T-helper 2 cell treated with Interferon-gamma antibody and Interleukin-4, amounts not matched to agents 5 μg/mL and 100 μg/mL, for 36 hours (primary cell): ENCODE data around the gene STING1.

Experiments used
- DNase-seq: peaks from one replicate; pipeline ENCODE4 v3.0.0; 2021; ENCODE audit warnings: low spot score
- H3K27ac Mint-ChIP-seq: one replicate; pipeline ENCODE4 v1.8.0; 2021; ENCODE audit warnings: mild to moderate bottlenecking, mixed read lengths
- H3K27me3 Mint-ChIP-seq: one replicate; pipeline ENCODE4 v1.8.0; 2021; ENCODE audit warnings: low read depth, mixed read lengths
- H3K36me3 Mint-ChIP-seq: one replicate; pipeline ENCODE4 v1.8.0; 2021; ENCODE audit warnings: low read depth, mixed read lengths
- H3K4me1 Mint-ChIP-seq: one replicate; pipeline ENCODE4 v1.8.0; 2021; ENCODE audit warnings: low read depth, mixed read lengths
- H3K4me3 Mint-ChIP-seq: one replicate; pipeline ENCODE4 v1.8.0; 2022; ENCODE audit warnings: mild to moderate bottlenecking, moderate library complexity, mixed read lengths
- H3K9me3 Mint-ChIP-seq: one replicate; pipeline ENCODE4 v1.8.0; 2021; ENCODE audit warnings: mixed read lengths

The STING1 gene

DNA sequence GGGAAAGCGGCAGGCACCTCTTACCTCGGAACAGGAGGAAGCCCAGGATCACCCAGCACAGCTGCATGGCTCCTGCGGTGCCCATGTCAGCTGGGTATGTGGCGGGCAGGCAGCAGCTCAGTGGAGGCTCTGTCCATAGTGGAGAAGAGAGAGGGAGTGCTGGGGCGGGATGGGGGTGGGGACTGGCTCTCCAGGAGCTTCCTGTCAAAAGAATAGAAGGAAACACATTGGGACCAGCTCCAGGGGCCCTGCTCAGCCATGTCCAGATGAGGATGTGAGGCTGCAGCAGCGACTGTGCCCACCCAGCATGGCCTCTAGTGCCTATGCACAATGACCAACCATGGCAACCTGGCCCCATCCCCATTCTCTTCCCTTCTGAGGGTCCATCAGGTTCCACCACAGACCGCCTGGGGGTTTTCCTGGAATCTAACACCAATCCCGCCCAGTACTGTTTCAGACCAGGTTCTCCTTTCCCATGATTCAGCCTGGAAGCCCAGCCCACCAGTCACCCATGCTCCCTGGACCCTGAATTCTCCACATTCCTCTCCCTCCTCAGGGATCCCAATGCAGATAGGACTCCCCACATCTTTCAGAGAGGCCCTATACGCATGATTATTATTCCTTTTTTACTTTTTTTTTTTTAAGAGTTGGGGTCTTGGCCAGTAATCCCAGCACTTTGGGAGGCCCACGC lies 19.8 kb downstream of the STING1 start, which contains the start of gene ECSCR:
Gene ECSCR, minus strand, starts transcription at position 158 of the 691 bp plus-strand sequence. Its CDS starts 73 bp downstream, at position 85.
- peaks cover 29% of the 10 kb centered on the region for H3K4me1 Mint-ChIP-seq
- H3K27me3 Mint-ChIP-seq = no peaks in the 10 kb centered on the region
- H3K4me3 Mint-ChIP-seq = no peak within 1 kb of the TSS
- no peak for DNase-seq
- H3K27ac Mint-ChIP-seq = peak within 1 kb of the TSS; percentile 39
- no peaks in the 10 kb centered on the region for H3K36me3 Mint-ChIP-seq
- no peaks in the 10 kb centered on the region for H3K9me3 Mint-ChIP-seq

GRCh38 chr5:139461698-139462097 lies 20.9 kb downstream of the STING1 start:
- H3K4me1 Mint-ChIP-seq = peaks cover 37% of the 10 kb centered on the region
- H3K36me3 Mint-ChIP-seq = no peaks in the 10 kb centered on the region
- peak overlapping the region; percentile 39 for H3K27ac Mint-ChIP-seq
- DNase-seq = no peak
- H3K27me3 Mint-ChIP-seq = no peaks in the 10 kb centered on the region
- no peaks in the 10 kb centered on the region for H3K9me3 Mint-ChIP-seq
- H3K4me3 Mint-ChIP-seq = no peak overlapping the region

GRCh38 chr5:139461176-139461575 lies 21.4 kb downstream of the STING1 start:
- Mint-ChIP-seq H3K27ac (no peak overlapping the region), H3K9me3 (no peaks in the 10 kb centered on the region), H3K4me1 (peaks cover 42% of the 10 kb centered on the region), H3K27me3 (no peaks in the 10 kb centered on the region), H3K4me3 (no peak overlapping the region), H3K36me3 (no peaks in the 10 kb centered on the region)
- DNase-seq = no peak

DNA sequence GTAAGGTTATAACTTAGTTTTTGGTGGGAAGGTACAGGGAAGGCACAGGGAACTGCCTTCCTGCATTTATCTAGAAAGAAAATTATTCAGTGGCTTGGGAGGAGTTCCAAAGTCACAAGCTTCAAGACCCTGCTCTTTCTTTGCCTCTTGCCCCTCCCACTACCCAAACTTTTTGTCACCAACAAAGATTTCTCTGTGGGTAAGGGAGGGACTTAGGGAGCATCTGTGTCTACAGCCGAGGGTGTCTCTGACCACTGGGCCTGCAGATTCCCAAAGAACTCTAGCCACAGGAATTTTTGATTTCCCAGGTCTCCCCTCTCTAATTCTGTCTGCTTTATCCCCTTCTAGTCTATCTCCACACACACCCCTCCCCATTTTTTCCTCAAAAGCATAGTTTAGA lies 22.1 kb downstream of the STING1 start:
- Mint-ChIP-seq H3K9me3 (no peaks in the 10 kb centered on the region), H3K36me3 (no peaks in the 10 kb centered on the region), H3K27me3 (no peaks in the 10 kb centered on the region), H3K4me3 (peak overlapping the region; percentile 86), H3K4me1 (peaks cover 44% of the 10 kb centered on the region), H3K27ac (peak overlapping the region; percentile 95)
- no peak for DNase-seq

DNA sequence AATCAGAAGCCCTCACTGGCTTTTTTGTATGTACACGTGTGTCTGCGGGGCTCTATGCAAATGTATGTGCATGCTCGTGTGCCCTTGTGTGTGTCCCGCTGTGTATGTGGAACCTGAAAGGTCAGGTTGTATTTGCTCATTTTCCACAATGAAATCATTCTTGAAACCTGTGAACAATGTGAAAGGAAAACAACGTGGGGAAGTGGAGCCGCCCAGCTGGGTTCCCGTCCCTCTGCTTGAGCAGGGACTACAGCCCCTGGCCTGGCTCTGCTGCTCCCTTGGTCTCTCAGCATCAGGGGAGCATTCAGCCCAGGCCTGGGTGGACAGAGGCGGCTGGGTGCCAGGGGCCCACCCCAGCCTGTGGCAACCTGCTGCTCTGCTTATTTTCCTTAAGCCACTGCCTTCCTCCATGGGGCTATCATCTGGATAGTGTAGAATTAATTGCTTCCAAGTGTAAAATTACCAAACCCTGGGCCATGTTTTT lies 23.1 kb downstream of the STING1 start:
- no peaks in the 10 kb centered on the region for H3K36me3 Mint-ChIP-seq
- H3K4me1 Mint-ChIP-seq = peaks cover 46% of the 10 kb centered on the region
- H3K4me3 Mint-ChIP-seq = peak overlapping the region; percentile 86
- peak; percentile 62 for DNase-seq
- no peaks in the 10 kb centered on the region for H3K9me3 Mint-ChIP-seq
- peak overlapping the region; percentile 95 for H3K27ac Mint-ChIP-seq
- H3K27me3 Mint-ChIP-seq = no peaks in the 10 kb centered on the region

DNA sequence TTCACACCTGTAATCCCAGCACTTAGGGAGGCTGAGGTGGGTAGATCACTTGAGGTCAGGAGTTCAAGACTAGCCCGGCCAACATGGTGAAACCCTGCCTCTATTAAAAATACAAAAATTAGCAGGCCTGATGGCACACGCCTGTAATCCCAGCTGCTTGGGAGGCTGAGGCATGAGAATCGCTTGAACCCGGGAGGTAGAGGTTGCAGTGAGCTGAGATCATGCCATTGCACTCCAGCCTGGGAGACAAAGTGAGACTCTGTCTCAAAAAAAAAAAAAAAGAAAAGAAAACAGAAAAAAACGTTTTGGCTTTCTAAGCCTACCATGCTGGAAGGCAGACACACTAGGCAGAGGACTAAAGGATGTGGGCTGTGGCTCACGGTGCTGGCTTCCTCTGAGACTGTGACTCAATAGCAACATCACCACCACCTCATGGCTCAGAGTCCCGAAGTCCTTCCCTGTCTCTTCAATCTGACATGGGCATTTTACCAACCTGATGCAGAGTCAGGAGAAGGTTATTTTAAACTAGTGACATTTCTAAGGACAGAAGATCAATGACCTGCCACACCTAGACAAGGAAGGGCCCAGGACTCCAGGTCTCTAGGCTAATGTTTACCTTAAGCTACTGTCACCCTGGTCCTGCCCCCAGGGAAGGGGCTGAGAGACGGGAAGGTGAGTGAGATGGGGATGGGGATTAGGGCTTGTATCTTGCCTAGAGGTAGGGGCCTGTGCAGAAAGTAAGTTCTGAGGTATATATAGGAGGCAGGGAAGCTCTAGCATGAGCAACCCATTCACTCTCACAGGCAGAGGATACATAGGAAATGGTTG lies 23.8 kb downstream of the STING1 start:
- Mint-ChIP-seq H3K36me3 (no peaks in the 10 kb centered on the region), H3K9me3 (no peaks in the 10 kb centered on the region), H3K27ac (peak overlapping the region; percentile 95), H3K4me1 (peaks cover 51% of the 10 kb centered on the region), H3K4me3 (peak overlapping the region; percentile 86), H3K27me3 (no peaks in the 10 kb centered on the region)
- peak; percentile 84 for DNase-seq

DNA sequence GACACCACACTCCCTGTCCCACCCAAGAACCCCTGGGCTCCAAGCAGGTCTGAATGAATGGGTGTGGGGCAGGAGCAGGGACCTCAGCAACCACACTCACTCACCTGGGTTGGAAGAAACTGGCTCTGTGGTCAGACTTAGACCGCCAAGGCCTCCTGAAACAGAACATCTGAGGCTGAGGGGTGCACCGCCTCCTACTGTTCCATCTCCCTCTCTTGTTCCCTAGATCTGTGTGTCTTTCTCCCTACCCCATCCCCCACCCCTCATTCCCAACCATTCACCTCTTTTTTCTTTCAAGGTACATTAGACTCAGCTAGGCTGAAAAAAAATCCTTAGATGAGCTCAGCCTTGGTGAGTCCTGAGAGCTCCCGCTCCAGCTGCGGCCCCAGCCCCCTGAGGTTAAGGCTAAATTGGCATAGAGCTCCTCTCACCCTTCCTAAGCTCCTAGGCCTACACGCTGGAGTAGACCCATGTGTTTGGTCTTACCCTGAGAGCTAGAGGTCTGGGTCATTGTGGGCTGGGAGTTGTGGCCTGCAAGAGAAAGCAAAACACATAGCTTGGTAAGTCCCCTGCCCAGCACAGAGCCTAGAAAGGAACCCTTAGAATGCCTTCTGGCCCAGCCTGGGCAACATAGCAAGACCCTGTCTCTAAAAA lies 24.8 kb downstream of the STING1 start:
- Mint-ChIP-seq H3K4me1 (peaks cover 55% of the 10 kb centered on the region), H3K27me3 (no peaks in the 10 kb centered on the region), H3K9me3 (no peaks in the 10 kb centered on the region), H3K4me3 (peak overlapping the region; percentile 41), H3K36me3 (no peaks in the 10 kb centered on the region), H3K27ac (peak overlapping the region; percentile 95)
- DNase-seq = no peak

DNA sequence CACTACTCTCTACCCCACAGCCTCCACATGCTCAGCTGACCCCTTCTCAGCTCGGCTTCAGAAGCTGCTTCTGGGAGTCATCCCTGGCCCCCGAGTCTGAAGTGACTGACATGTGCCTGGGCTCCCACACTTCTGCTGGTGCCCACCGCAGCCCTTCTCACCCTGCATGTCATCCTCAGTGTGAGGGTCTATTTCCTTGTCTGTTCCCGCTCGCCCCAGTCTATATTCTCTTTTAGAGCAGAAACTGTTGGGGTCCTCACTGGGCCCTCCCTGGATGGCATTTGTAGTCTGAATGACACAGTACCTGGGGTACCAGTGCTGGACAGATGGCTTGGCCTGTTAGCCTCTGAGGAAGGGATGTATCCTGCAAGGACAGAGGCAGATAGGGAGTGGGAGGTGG lies 25.3 kb downstream of the STING1 start:
- Mint-ChIP-seq H3K27ac (peak overlapping the region; percentile 95), H3K4me3 (peak overlapping the region; percentile 41), H3K4me1 (peaks cover 55% of the 10 kb centered on the region), H3K9me3 (no peaks in the 10 kb centered on the region), H3K27me3 (no peaks in the 10 kb centered on the region), H3K36me3 (no peaks in the 10 kb centered on the region)
- DNase-seq = no peak

DNA sequence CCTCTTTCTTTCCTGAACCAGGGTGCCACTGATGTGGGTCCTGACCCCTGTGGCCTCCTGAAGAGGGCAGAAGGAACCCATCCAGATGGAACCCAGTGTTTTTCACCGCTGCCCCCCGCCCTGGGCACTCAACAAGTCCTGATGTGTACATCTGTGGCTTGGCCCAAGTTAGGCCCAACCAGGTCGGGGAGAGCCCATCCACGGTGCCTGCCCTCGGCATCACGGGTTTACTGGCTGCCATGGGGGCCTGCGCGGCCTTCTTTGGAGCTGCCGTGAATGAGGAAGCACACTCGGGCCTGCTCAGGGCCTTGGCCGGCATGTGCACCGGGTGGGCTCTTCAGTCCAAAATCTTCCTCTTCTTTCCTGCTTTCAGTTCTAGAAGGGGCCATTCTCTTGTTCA lies 25.8 kb downstream of the STING1 start:
- Mint-ChIP-seq H3K4me1 (peaks cover 53% of the 10 kb centered on the region), H3K36me3 (no peaks in the 10 kb centered on the region), H3K27me3 (no peaks in the 10 kb centered on the region), H3K27ac (peak overlapping the region; percentile 95), H3K4me3 (no peak overlapping the region), H3K9me3 (no peaks in the 10 kb centered on the region)
- no peak for DNase-seq

DNA sequence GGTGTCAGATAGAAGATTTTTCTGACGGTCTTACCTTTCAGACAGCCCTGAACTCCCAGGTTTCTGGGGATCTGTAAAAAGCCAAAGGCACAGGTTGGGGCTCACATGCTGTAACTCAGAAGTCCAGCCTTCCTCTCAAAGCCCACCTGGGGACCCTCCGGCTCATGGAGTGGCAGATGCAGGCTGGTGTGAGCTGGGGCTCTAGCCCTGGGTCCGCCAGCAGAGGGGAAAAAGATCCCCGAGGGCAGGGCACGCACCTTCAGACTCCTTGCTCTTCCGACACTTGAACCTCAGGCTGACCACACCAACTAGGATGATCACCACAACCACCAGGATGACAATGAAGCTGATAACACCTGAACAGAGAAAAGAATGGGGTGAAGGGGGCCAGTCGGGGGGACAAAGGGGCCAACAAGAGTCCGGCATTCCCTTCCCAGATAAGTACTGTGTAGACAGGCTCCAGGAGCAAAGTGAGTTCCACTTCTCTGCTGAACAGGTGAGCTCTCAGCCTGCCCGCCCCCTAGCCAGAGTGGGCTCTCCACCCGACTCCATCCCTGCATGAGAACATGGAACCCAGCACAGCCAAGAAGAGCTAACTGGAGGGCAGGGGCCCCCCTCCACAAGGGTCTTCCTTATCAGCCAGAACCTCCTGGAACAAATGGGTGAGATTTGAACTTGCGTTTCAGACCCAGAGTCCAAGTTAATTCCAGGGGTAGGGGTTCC lies 27.8 kb downstream of the STING1 start:
- Mint-ChIP-seq H3K9me3 (no peaks in the 10 kb centered on the region), H3K4me1 (peaks cover 38% of the 10 kb centered on the region), H3K27ac (peak overlapping the region; percentile 72), H3K4me3 (no peak overlapping the region), H3K27me3 (no peaks in the 10 kb centered on the region), H3K36me3 (no peaks in the 10 kb centered on the region)
- DNase-seq = no peak

DNA sequence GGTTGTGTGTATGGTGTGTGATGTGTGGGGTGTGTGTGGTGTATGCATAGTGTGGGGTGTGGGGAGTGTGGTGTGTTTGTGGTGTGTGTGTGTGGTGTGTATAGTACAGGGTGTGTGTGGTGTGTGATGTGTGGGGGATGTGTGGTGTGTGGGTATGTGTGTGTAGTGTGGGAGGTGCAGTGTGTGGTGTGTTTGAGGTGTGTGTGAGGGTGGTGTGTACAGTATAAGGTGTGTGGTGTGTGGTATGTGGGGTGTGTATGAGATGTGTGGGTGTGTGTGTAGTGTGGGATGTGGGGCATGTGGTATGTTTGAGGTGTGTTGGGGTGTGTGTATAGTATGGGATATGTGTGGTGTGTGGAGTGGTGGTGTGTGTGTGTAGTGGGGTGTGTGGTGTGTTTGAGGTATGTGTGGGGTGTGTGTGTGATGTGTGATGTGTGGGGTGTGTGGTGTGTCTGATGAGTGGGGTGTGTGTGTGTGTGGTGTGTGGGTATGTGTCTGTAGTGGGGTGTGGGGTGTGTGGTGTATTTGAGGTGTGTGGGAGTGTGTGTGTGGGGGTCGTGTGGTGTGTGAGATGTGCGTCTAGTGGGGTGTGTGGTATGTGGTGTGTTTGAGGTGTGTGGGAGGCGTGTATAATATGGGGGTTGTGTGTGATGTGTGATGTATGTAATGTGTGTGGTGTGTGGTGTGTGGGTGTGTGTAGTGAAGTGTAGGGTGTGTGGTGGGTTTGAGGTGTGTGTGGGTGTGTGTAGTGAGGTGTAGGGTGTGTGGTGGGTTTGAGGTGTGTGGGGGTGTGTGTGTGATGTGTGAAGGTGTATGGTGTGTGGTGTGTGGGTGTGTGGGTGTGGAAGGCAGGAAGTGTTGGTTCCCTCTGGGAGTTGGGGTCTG lies 28.6 kb downstream of the STING1 start:
- no peak for DNase-seq
- no peaks in the 10 kb centered on the region for H3K9me3 Mint-ChIP-seq
- peak overlapping the region; percentile 72 for H3K27ac Mint-ChIP-seq
- H3K4me1 Mint-ChIP-seq = peaks cover 33% of the 10 kb centered on the region
- H3K4me3 Mint-ChIP-seq = no peak overlapping the region
- H3K36me3 Mint-ChIP-seq = no peaks in the 10 kb centered on the region
- H3K27me3 Mint-ChIP-seq = no peaks in the 10 kb centered on the region

DNA sequence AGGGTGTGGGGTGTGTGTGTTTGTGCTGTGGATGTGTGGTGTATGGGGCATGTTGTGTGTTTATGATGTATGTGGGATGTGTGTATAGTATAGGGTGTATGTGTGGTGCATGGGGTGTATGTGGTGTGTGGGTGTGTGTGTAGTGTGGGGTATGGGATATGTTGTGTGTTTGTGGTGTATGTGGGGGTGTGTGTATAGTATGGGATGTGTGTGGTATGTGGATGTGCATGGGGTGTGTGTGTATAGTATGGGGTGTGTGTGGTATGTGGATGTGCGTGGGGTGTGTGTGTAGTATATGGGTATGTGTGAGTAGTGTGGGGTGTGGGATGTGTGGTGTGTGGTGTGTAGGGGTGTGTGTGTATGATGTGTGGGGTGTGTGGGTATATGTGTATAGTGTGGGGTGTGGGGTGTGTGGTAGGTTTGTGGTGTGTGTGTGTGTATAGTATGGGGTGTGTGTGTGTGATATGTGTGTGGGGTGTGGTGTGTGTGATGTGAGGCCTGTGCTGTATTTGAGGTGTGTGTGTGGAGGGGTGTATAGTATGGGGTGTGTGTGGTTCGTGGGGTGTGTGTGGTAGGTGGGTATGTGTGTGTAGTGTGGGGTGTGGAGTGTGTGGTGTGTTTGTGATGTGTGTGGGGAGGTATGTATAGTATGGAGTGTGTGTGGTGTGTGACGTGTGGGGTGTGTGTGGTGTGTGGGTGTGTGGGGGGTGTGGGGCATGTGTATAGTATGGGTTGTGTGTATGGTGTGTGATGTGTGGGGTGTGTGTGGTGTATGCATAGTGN lies 30.5 kb downstream of the STING1 start:
- DNase-seq = no peak
- no peak overlapping the region for H3K4me3 Mint-ChIP-seq
- H3K27ac Mint-ChIP-seq = no peak overlapping the region
- peaks cover 3% of the 10 kb centered on the region for H3K36me3 Mint-ChIP-seq
- no peaks in the 10 kb centered on the region for H3K9me3 Mint-ChIP-seq
- no peaks in the 10 kb centered on the region for H3K27me3 Mint-ChIP-seq
- peaks cover 40% of the 10 kb centered on the region for H3K4me1 Mint-ChIP-seq
